ENCODE results near the gene CTNNBIP1. TPM values are rescaled to one million over a fixed set of nuclear protein-coding genes. Genes with fewer than 3 reads are reported as not detected.

CTNNBIP1 gene
- total and polyA plus RNA-seq, 2 donors (not counting 1 experiment from before 2014, with no cell fraction given), result 6.9 to 8.7 TPM

- ChIA-PET CTCF (interaction anchor here (1.2 to 2.5 kb wide), 4 partner anchors 21 to 200 kb away, joined by 3 to 13 read pairs (median 5); no protein-coding TSS in a partner anchor), POLR2A (no interaction called here)
- H3K27ac Mint-ChIP-seq, result peak overlapping the region; percentile 88
- H3K36me3 ChIP-seq (replicated peaks in 1 of 2; ENCODE audit: control extremely low read depth in 1 of 2, control insufficient read depth in 1 of 2, extremely low read depth in 1 of 2, insufficient read depth in 2 of 2, low read length in 1 of 2), result no peaks in the 10 kb centered on the region
- peaks cover 10% of the 10 kb centered on the region for H3K79me2 ChIP-seq (ENCODE audit: control insufficient read depth, insufficient read depth, low read length)
- peak overlapping the region; percentile 85 for H3K4me3 Mint-ChIP-seq
- intact Hi-C loops (cut with micrococcal nuclease), result no loop called here
- H4K20me1 ChIP-seq (ENCODE audit: control insufficient read depth, insufficient read depth, low read length, poor library complexity, severe bottlenecking), result peaks cover 18% of the 10 kb centered on the region
- H3K4me1 ChIP-seq (ENCODE audit: control insufficient read depth in 2 of 2, insufficient read depth in 2 of 2, low read length in 2 of 2), result peaks cover 33 to 38% of the 10 kb centered on the region in 2 donors
- ATAC-seq (ENCODE audit: low read depth), result no peak
- no peaks in the 10 kb centered on the region for H3K9me3 Mint-ChIP-seq (ENCODE audit: insufficient read depth)
- peaks cover 32% of the 10 kb centered on the region for H3K4me1 Mint-ChIP-seq
- no peak for DNase-seq
- H3K27me3 ChIP-seq (replicated peaks in 1 of 4; ENCODE audit: control extremely low read depth in 1 of 4, control insufficient read depth in 3 of 4, insufficient read depth in 4 of 4, low read length in 3 of 4), result no peaks in the 10 kb centered on the region
- H3K4me3 ChIP-seq (ENCODE audit: control extremely low read depth in 1 of 5, extremely low read depth in 1 of 5, insufficient read depth in 1 of 5, low read depth in 2 of 5, low read length in 4 of 5), result no peak overlapping the region
- no peak overlapping the region for H3K4me2 ChIP-seq (replicated peaks; ENCODE audit: low read depth, low read length, poor library complexity, severe bottlenecking)
- no peaks in the 10 kb centered on the region for H3K27me3 Mint-ChIP-seq
- H3K27ac ChIP-seq (ENCODE audit: low read length in 2 of 2), result peak overlapping the region; percentile 46 to 73
- WGBS (ENCODE audit: insufficient coverage), result no CpG with 5 or more reads among the region's 3 CpGs
- TF ChIP-seq EZH2 (IDR thresholded peaks at IDR 0.05; ENCODE audit: borderline replicate concordance, insufficient read depth, low read depth, low read length, poor library complexity, severe bottlenecking), result no peak
- TF ChIP-seq, protein P1, sequence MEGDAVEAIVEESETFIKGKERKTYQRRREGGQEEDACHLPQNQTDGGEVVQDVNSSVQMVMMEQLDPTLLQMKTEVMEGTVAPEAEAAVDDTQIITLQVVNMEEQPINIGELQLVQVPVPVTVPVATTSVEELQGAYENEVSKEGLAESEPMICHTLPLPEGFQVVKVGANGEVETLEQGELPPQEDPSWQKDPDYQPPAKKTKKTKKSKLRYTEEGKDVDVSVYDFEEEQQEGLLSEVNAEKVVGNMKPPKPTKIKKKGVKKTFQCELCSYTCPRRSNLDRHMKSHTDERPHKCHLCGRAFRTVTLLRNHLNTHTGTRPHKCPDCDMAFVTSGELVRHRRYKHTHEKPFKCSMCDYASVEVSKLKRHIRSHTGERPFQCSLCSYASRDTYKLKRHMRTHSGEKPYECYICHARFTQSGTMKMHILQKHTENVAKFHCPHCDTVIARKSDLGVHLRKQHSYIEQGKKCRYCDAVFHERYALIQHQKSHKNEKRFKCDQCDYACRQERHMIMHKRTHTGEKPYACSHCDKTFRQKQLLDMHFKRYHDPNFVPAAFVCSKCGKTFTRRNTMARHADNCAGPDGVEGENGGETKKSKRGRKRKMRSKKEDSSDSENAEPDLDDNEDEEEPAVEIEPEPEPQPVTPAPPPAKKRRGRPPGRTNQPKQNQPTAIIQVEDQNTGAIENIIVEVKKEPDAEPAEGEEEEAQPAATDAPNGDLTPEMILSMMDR (IDR thresholded peaks at IDR 0.05), result no peak
- peak overlapping the region; percentile 98 for H2AFZ ChIP-seq (ENCODE audit: insufficient read depth, low read depth, low read length, poor library complexity, severe bottlenecking)
- no peak overlapping the region for H3K9ac ChIP-seq (ENCODE audit: low read length)
- peaks cover 0 to 5% (median 0%) of the 10 kb centered on the region in 3 donors for H3K9me3 ChIP-seq (ENCODE audit: control extremely low read depth in 1 of 3, control insufficient read depth in 2 of 3, insufficient read depth in 1 of 3, low read length in 2 of 3)
Measured at GRCh38 chr1:9826087-9826486, 84.0 kb downstream of the CTNNBIP1 start.
